Activated T-helper 17 cell treated with anti-CD3 and anti-CD28 coated beads, Interleukin-2, amount 50 U/mL, for 72 hours (primary cell): ENCODE results near the gene HDAC4. TPM values are rescaled to one million over a fixed set of nuclear protein-coding genes. Genes with fewer than 3 reads are reported as not detected.

Experiments
- ATAC-seq: fragments of 150-1000 bp; cut with Tn5 transposase; replicated peaks from 2 replicates; pipeline ENCODE4 v1.10.0; 2021; ENCODE audit warnings: mild to moderate bottlenecking, moderate library complexity
- H3K27ac Mint-ChIP-seq: one replicate; pipeline ENCODE4 v1.8.0; 2022; ENCODE audit warnings: mixed read lengths
- H3K27me3 Mint-ChIP-seq: one replicate; pipeline ENCODE4 v1.8.0; 2022; ENCODE audit warnings: mixed read lengths
- H3K36me3 Mint-ChIP-seq: one replicate; pipeline ENCODE4 v1.8.0; 2022; ENCODE audit warnings: low read depth, mild to moderate bottlenecking, mixed read lengths
- H3K4me1 Mint-ChIP-seq: one replicate; pipeline ENCODE4 v1.8.0; 2022; ENCODE audit warnings: mixed read lengths
- H3K4me3 Mint-ChIP-seq: one replicate; pipeline ENCODE4 v1.8.0; 2022; ENCODE audit warnings: mild to moderate bottlenecking, mixed read lengths
- H3K9me3 Mint-ChIP-seq: one replicate; pipeline ENCODE4 v1.8.0; 2022; ENCODE audit warnings: mixed read lengths
- total RNA-seq, 2 donors: library from RNA; stranded (reverse); gene quantifications; one replicate each; pipeline ENCODE4 v1.2.3, GENCODE V29; 2022

HDAC4 gene
- total RNA-seq, 2 donors from 2014 or later, result 34.3 to 52.9 TPM

DNA sequence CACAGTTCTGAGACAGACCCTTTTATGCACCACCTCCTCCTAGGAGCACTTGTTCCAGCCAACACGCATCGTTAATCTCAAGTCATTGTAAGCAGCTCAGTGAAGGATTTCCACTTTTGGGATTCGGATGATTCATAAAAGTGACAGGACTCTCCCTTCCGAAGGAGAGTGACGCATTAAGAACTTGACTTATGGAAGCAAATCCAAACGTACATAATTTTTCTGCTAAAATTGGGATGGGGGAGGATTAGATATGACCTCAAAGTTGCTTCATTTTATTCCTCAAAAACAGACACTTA, 387.2 kb downstream of the HDAC4 start:
- Mint-ChIP-seq H3K27ac (no peak overlapping the region), H3K36me3 (no peaks in the 10 kb centered on the region), H3K27me3 (peaks cover 26% of the 10 kb centered on the region), H3K4me3 (no peak overlapping the region), H3K9me3 (no peaks in the 10 kb centered on the region), H3K4me1 (no peaks in the 10 kb centered on the region)
- ATAC-seq, result no peak

DNA sequence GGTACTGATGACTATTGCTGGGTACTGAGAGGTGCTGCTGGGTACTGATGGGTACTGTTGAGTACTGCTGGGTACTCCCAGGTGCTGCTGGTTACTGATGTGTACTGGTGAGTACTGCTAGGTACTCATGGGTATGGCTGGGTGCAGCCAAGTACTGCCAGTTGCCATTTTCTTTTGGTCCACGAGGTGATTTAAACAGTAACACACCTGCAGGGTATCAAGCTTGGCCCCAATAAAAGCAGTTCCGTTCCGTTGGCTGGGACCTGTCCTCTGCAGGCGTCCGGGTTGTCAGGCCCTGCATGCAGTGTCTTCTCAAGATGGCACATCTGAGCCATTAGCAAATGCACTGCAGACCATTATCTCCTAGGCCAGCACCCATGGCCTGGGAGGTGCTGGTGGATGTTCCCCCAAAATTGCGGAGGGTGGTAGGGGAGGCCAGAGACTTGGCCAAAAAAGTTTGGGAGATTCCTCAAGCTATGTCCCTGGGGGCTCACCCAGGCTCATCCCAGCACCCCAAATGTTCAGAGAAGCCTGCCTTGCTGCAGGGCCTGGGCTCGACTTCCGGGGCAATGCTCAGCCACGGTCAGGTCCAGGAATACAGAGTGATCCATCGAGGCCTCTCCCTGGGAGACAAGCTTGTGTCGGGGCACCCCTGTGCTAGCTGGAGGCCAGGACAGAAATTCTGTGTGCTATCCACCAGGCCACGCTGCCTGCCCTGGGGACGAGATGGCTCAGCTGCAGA, 387.7 kb downstream of the HDAC4 start:
- H3K27ac Mint-ChIP-seq, result no peak overlapping the region
- no peak for ATAC-seq
- no peaks in the 10 kb centered on the region for H3K9me3 Mint-ChIP-seq
- no peak overlapping the region for H3K4me3 Mint-ChIP-seq
- H3K27me3 Mint-ChIP-seq, result peaks cover 28% of the 10 kb centered on the region
- no peaks in the 10 kb centered on the region for H3K4me1 Mint-ChIP-seq
- H3K36me3 Mint-ChIP-seq, result no peaks in the 10 kb centered on the region

DNA sequence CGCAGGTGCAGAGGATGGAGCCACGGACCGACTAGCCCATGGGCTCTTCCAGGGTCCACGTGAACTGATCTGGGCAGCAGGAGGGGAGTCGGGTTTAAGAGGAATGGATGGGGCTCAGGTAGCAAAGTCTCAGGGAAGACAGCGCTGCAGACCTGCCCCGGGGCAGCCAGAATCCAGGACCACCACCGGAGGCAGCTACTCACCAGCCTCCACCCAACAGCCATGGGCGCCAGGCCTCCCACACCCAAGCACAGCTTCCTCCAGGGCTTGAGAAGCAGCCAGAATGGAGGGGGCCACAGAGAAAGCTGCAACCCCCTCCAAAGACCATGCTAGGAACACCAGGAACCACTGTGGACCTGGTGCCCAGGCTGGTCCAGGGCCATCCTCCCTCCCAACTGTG, 388.6 kb downstream of the HDAC4 start:
- Mint-ChIP-seq H3K9me3 (no peaks in the 10 kb centered on the region), H3K27me3 (peaks cover 32% of the 10 kb centered on the region), H3K27ac (no peak overlapping the region), H3K36me3 (no peaks in the 10 kb centered on the region), H3K4me3 (no peak overlapping the region), H3K4me1 (no peaks in the 10 kb centered on the region)
- ATAC-seq, result no peak

DNA sequence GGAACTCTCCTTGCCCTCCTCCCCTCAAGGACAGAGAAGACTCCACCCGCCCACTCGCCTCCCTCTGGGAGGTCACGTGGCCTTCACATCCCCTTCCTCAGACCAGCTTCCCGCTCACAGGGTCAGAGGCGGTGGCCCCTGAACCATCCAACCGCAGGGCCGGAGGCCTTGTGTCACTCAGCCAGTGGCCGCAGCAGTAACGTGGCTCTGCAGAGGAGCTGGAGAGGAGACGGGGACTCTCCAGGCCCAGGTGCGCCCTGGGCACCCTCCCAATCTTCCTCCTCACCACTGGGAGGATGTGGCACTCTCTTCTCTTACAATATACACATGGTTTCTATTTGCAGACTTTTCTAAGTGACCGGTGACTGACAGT, 391.2 kb downstream of the HDAC4 start:
- H3K27me3 Mint-ChIP-seq, result peaks cover 42% of the 10 kb centered on the region
- no peaks in the 10 kb centered on the region for H3K4me1 Mint-ChIP-seq
- ATAC-seq, result no peak
- H3K9me3 Mint-ChIP-seq, result no peaks in the 10 kb centered on the region
- no peak overlapping the region for H3K4me3 Mint-ChIP-seq
- no peaks in the 10 kb centered on the region for H3K36me3 Mint-ChIP-seq
- H3K27ac Mint-ChIP-seq, result no peak overlapping the region

DNA sequence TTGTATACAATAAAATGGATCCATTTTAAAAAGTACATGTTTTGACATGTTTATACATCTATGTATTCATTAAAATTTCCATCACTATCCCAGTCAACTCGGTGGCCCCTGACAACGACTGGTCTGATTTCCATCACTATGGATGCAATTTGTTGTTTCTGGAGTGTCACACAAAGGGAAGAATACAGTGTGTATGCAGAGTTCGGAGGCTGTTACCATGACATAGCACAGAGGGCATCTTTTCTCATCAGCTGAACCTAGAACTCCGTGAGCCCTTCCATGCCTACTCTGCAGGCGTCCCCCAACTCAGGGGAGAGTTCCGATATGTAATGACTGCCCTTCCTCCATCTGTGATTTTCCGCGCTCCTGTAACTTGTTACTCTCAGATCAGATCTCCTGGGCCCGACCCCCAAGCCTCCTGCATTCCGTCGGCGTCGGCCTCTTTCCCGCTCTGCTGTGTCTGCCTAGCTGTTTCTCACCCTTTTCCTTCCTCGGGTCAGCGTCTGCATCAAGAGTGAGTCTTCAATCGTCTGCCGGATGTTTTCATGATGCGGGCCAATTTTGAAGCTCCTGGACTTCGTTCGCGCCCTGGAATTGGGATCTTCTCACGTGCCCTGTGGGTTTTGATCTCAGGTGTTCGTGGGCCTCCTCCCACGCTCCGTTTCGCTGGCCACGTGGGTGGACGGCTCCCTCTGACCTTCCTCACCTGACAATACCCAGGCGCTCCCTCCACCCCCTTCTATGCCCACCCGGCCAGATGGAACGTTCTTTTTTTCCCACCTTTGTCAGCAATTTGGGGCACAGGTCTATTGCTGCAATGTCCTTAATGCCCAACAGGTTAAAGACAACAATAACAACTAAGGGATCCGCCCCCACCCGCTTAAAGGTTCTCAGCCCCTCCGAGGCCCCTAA, 391.9 kb downstream of the HDAC4 start:
- no peaks in the 10 kb centered on the region for H3K9me3 Mint-ChIP-seq
- no peak for ATAC-seq
- H3K4me3 Mint-ChIP-seq, result no peak overlapping the region
- H3K4me1 Mint-ChIP-seq, result no peaks in the 10 kb centered on the region
- H3K27ac Mint-ChIP-seq, result no peak overlapping the region
- no peaks in the 10 kb centered on the region for H3K36me3 Mint-ChIP-seq
- peaks cover 45% of the 10 kb centered on the region for H3K27me3 Mint-ChIP-seq

DNA sequence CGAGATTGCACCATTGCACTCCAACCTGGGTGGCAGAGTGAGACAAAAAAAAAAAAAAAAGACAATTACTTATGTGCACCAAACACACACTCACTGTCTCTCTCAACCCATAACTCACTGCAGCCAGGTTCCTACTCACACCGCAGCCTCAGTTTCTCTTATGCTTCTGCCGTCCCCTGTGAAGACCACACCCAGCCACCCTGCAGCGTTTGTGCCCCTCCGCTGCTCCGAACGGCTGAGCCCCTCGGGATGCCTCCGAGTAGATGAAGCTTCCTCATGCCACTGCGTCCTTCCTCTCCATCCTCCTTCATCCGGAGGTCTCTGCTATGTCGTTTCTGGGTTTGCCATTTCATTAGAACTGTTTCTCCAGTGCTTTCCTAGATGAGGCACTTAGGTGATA, 392.8 kb downstream of the HDAC4 start:
- Mint-ChIP-seq H3K27ac (no peak overlapping the region), H3K36me3 (no peaks in the 10 kb centered on the region), H3K27me3 (peaks cover 46% of the 10 kb centered on the region), H3K4me1 (no peaks in the 10 kb centered on the region), H3K4me3 (no peak overlapping the region), H3K9me3 (no peaks in the 10 kb centered on the region)
- no peak for ATAC-seq

DNA sequence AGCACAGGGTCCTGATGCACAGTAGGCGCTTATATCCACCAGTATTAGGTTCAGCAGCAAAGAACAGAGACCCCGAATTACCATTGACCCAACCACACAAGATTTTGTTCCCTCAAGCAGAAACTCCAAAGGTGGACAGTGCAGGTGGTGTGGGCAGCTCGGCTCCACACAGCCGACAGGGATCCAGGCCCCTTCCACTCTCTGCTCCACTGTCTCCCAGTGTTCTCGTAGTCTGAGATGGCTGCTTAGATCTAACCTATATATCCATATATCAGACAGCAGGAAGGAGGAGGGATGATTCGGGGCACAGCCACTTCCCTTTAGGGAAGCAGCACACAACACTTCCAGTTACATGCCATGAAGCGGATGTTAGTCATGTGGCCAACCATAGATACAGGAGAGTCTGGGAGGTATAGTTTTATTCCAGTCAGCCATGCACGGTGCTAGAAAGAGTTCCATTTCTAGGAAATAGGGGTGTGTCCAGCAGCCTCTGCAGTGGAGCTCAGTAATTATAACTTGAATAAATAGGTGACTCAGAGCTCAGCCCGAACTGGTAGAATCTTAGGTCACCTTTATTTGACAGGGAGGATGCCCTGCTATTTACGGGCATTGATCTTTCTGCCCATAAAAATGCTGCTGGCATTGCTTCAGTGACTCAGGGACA, 394.1 kb downstream of the HDAC4 start:
- Mint-ChIP-seq H3K4me1 (no peaks in the 10 kb centered on the region), H3K9me3 (peaks cover 8% of the 10 kb centered on the region), H3K4me3 (no peak overlapping the region), H3K36me3 (no peaks in the 10 kb centered on the region), H3K27me3 (peaks cover 49% of the 10 kb centered on the region), H3K27ac (no peak overlapping the region)
- no peak for ATAC-seq

DNA sequence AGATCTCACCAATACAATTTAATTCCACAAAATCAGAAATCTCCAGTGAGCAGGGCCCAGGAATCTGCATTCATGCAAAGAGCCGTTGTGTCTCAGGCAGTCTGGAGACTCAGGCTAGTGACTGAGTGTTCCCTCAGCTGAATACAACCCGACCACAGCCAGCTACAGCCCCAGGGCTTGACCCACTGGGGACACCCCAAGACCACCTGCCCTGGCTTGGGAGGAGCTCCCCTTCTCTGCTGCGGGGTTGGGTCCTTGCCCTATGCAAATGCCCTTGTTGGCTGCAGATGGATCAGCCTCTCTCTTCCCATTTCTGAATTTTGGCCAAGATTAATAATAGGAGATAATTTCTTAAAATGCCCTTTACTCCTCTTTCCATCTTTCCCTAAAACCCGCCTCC, 395.2 kb downstream of the HDAC4 start:
- peaks cover 8% of the 10 kb centered on the region for H3K9me3 Mint-ChIP-seq
- H3K36me3 Mint-ChIP-seq, result no peaks in the 10 kb centered on the region
- H3K4me3 Mint-ChIP-seq, result no peak overlapping the region
- no peaks in the 10 kb centered on the region for H3K4me1 Mint-ChIP-seq
- ATAC-seq, result no peak
- no peak overlapping the region for H3K27ac Mint-ChIP-seq
- H3K27me3 Mint-ChIP-seq, result peaks cover 51% of the 10 kb centered on the region

DNA sequence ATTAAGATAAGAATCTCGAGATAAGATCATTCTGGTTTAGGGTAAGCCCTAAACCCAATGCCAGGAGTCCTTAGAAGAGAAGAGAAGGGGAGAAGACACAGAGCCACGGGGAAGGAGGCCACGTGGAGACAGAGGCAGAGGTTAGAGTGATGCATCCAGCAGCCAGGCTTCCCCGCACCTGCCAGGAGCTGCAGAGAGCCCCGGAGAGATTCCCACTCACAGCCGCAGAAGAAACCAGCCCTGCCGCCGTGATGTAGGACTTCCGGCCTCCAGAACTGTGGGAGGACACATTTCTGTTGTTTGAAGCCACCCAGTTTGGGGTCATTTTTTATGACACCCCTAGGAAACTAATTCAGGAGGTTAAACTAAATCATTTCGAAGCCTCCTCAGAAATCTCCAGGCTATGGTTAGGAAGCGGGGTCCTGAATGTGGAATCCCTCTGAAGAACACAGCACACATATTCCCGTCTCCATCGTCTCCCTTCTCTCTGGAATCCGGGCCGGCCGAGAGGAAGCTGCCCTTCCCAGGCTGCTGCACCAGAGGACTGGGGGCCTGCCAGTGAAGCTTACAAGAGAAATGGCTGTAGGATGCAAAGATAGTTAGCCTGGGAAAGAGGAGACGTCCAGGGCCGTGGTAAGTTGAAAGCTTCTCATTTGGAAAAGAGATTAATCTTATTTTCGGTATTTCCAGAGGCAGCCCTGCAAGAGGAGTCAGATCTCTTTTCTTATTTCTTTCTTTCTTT, 396.4 kb downstream of the HDAC4 start:
- Mint-ChIP-seq H3K4me1 (no peaks in the 10 kb centered on the region), H3K9me3 (peaks cover 8% of the 10 kb centered on the region)
- ATAC-seq, result no peak

DNA sequence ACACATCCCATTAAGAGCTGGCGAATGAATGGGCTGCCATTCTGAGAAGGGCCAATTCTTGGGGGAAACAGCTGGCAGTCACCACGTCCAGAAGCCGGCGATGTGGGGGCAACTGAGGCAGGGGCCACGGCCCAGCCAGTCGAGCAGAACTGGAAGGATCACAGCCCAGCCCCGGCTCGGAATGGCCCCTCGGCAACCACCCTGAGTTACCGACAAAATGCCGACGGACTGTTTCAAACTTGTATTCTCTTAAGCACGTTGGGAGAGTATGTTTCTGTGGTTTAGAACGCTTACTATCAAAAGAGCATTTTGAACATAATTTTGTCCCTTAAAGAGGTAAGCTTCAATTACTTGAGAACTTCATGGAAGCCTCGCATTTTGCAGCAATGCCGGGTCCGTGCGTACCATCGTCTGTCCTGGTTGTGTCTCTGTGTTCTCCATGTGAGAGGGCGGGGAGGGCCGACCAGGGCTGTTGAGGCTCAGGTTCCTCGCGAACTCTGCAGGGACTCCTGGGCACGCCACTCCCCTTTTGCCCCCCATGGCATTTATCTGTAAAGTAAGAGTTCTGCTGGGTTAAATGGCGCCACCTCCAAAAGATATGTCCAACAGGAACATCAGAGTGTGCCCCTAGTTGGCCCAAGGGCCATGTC, 397.1 kb downstream of the HDAC4 start:
- no peaks in the 10 kb centered on the region for H3K4me1 Mint-ChIP-seq
- no peak overlapping the region for H3K27ac Mint-ChIP-seq
- H3K27me3 Mint-ChIP-seq, result peaks cover 39% of the 10 kb centered on the region
- H3K9me3 Mint-ChIP-seq, result peaks cover 8% of the 10 kb centered on the region
- H3K36me3 Mint-ChIP-seq, result no peaks in the 10 kb centered on the region
- ATAC-seq, result no peak
- no peak overlapping the region for H3K4me3 Mint-ChIP-seq

More for the DNA sequence above, 396.4 kb downstream of the HDAC4 start:
- H3K27me3 Mint-ChIP-seq, result peaks cover 45% of the 10 kb centered on the region
- H3K36me3 Mint-ChIP-seq, result no peaks in the 10 kb centered on the region
- H3K27ac Mint-ChIP-seq, result no peak overlapping the region
- no peak overlapping the region for H3K4me3 Mint-ChIP-seq

DNA sequence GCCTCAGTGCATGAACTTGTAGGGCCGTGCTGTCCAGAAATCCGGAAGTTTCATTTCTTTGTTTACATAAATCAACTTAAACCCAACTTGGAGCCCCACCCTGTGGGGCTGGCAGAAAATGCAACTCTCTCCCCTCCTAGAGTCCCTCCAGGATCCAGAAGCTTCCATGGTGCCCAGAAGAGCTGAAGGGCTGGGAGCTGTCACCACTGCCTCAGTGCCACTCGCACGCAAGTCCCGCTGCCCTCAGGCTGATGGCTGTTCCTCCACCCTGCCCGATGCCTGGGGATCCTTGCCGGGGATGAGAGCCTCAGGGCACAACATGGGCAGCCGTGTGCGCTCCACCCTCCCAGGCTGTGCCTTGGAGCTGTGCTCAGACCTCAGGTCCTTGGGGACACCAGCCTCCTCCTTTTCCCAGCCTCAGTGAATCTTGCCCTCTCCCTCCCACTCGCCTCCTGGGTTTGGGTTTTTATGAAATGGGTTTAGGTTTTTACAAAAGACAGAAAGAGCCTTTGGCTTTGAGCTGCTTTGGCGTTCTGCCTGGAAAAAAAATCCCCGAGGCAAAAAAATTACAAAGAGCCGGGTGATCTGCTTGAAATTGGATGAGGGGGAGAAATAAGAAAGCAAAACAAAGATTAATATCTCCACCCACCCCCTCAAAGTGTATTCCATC, 397.7 kb downstream of the HDAC4 start:
- no peaks in the 10 kb centered on the region for H3K36me3 Mint-ChIP-seq

DNA sequence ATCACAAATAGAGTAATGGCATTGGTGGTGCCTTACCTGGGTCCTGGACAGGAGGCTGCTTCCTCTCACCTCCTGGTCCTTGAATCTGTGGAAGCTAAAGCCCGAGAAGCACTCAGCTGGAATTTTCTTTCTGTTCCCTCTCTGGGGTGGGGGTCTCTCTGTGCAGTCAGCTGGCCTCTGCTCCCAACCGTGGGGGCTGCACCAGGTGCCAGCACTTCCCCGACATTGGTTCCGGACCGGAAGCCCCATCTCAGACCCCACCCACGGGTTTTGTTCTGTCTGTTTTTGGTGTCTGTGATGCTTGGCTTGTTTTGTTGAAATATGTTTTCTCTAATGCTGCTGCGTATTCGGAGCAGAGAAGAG, 398.2 kb downstream of the HDAC4 start:
- no peak overlapping the region for H3K27ac Mint-ChIP-seq
- peaks cover 8% of the 10 kb centered on the region for H3K9me3 Mint-ChIP-seq
- H3K27me3 Mint-ChIP-seq, result peaks cover 39% of the 10 kb centered on the region
- ATAC-seq, result no peak
- no peaks in the 10 kb centered on the region for H3K36me3 Mint-ChIP-seq
- H3K4me3 Mint-ChIP-seq, result no peak overlapping the region
- no peaks in the 10 kb centered on the region for H3K4me1 Mint-ChIP-seq

More for the DNA sequence above, 397.7 kb downstream of the HDAC4 start:
- no peak for ATAC-seq
- Mint-ChIP-seq H3K4me3 (no peak overlapping the region), H3K9me3 (peaks cover 8% of the 10 kb centered on the region), H3K4me1 (no peaks in the 10 kb centered on the region), H3K27ac (no peak overlapping the region), H3K27me3 (peaks cover 40% of the 10 kb centered on the region)

DNA sequence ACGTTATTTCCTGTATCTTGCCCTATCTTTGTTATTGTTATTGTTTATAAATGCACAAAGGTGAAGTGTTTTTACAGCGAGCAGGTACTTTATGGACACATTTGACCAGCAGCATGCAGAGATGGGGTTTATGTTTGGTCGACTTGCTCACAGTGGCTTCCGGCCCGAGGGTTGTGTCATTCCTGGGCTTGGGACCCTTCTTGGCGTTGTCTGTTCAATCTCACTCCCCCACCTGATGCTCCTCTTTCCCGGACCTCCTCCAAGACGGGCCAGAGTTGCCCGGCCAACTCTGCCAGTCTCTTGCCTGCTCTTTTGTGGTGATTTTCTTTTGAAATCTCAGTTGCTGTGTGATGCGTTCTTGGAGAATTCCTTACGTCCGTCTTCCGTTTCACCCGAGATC, 399.0 kb downstream of the HDAC4 start:
- Mint-ChIP-seq H3K27me3 (peaks cover 35% of the 10 kb centered on the region), H3K27ac (no peak overlapping the region)
- no peak for ATAC-seq

More for the DNA sequence above, 399.0 kb downstream of the HDAC4 start:
- no peaks in the 10 kb centered on the region for H3K4me1 Mint-ChIP-seq
- H3K4me3 Mint-ChIP-seq, result no peak overlapping the region
- no peaks in the 10 kb centered on the region for H3K36me3 Mint-ChIP-seq
- H3K9me3 Mint-ChIP-seq, result peaks cover 8% of the 10 kb centered on the region
